HepG2 (cell line): Measurements from ENCODE around the gene BACH2. TPM values are rescaled to one million over a fixed set of nuclear protein-coding genes. Genes with fewer than 3 reads are reported as not detected.

Source experiments
- ATAC-seq: fragments of 200-7000 bp; cut with Tn5 transposase; 3 replicates; pipeline ENCODE4 v1.9.1; 2020; ENCODE audit warnings: mild to moderate bottlenecking, moderate library complexity
- BruUV-seq: library from RNA; stranded (reverse); fragments of 400-500 nt; replicated peaks from 2 replicates; lab custom pipeline; 2021; lab: Mats Ljungman, UMichigan
- CTCF ChIA-PET: fragments of 300-600 bp; formaldehyde crosslinking; extraction: SDS; loops from one replicate; lab custom pipeline; 2021; ENCODE audit warnings: low total read pairs, inconsistent platforms, low intra/inter-chr PET ratio; lab: Yijun Ruan, JAX
- POLR2A ChIA-PET: fragments of 350-600 bp; sonication (Branson Sonifier 250); formaldehyde crosslinking; loops from one replicate; lab custom pipeline; 2020; ENCODE audit warnings: antibody characterized with exemption, inconsistent platforms; lab: Yijun Ruan, JAX
- DNase-seq: peaks from one replicate; pipeline ENCODE4 v3.0.0-alpha.2; 2015; ENCODE audit warnings: low spot score
- FAIRE-seq: peaks from 3 replicates; lab custom pipeline; 2011; peaks lifted over from hg19 to GRCh38; lab: Jason Lieb, UNC
- H2AFZ ChIP-seq: one replicate; pipeline ENCODE4 v1.6.1; 2011; ENCODE audit warnings: low read length, inconsistent platforms
- H3K27ac ChIP-seq: fragments of 300-600 bp; 3 replicates; pipeline ENCODE4 v1.8.0; 2011; ENCODE audit warnings: mixed run types, mild to moderate bottlenecking, mixed read lengths, low read length, inconsistent platforms; ENCODE audit not compliant: insufficient read depth; ENCODE audit errors: extremely low read length
- H3K27me3 ChIP-seq, 2 experiments: fragments of 200-600 bp in 1 of 2; 2 replicates in 1 of 2; 3 replicates in 1 of 2; pipeline versions ENCODE4 v1.6.0 to v1.8.0; 2011; ENCODE audit warnings: low read length in 2 of 2, mild to moderate bottlenecking in 2 of 2, moderate library complexity in 2 of 2, inconsistent platforms in 1 of 2; ENCODE audit not compliant: insufficient read depth in 2 of 2, control insufficient read depth in 1 of 2
- H3K36me3 ChIP-seq, 2 experiments: fragments of 200-600 bp in 1 of 2; replicated peaks in 1 of 2; 2 replicates in 1 of 2; 3 replicates in 1 of 2; pipeline versions ENCODE4 v1.5.1 to v1.8.0; 2011; ENCODE audit warnings: low read length in 2 of 2, inconsistent platforms in 1 of 2; ENCODE audit not compliant: insufficient read depth in 2 of 2, control insufficient read depth in 1 of 2
- H3K4me1 ChIP-seq: 2 replicates; pipeline ENCODE4 v1.5.1; 2012; ENCODE audit warnings: low read length, inconsistent platforms; ENCODE audit not compliant: insufficient read depth
- H3K4me2 ChIP-seq: 2 replicates; pipeline ENCODE4 v1.6.0; 2011; ENCODE audit warnings: low read depth, low read length, inconsistent platforms
- H3K4me3 ChIP-seq, 3 experiments: fragments of 200-600 bp in 1 of 3; sonication (generic), shearing (Covaris generic) in 1 of 3; replicated peaks in 1 of 3; 2 replicates each; pipeline ENCODE4 v1.5.1; 2011 to 2016; ENCODE audit warnings: low read length in 3 of 3, inconsistent platforms in 2 of 3, low read depth in 2 of 3, mild to moderate bottlenecking in 2 of 3, control low read depth in 1 of 3, mixed read lengths in 1 of 3; ENCODE audit not compliant: insufficient read depth in 1 of 3
- H3K79me2 ChIP-seq: one replicate; pipeline ENCODE4 v1.6.1; 2011; ENCODE audit warnings: low read length, inconsistent platforms; ENCODE audit not compliant: insufficient read depth
- H3K9ac ChIP-seq: 2 replicates; pipeline ENCODE4 v1.6.0; 2011; ENCODE audit warnings: mild to moderate bottlenecking, low read depth, low read length, inconsistent platforms; ENCODE audit not compliant: insufficient read depth
- H3K9me3 ChIP-seq: 2 replicates; pipeline ENCODE4 v1.5.1; 2012; ENCODE audit warnings: mild to moderate bottlenecking, low read length
- H4K20me1 ChIP-seq: 2 replicates; pipeline ENCODE4 v1.6.0; 2011; ENCODE audit warnings: inconsistent platforms, mild to moderate bottlenecking, low read length, moderate library complexity; ENCODE audit not compliant: insufficient read depth
- ATF4 ChIP-seq, 2 experiments: fragments of 450-650 bp in 1 of 2; sonication (generic) in 1 of 2; formaldehyde crosslinking; IDR thresholded peaks; 2 replicates each; pipeline versions ENCODE4 v1.5.0 to v1.8.0; 2020 to 2022; ENCODE audit warnings: mild to moderate bottlenecking in 1 of 2, missing genetic modification reagents in 1 of 2
- DDIT3 ChIP-seq: sonication (generic); formaldehyde crosslinking; IDR thresholded peaks from 2 replicates; pipeline ENCODE4 v1.4.0; 2020; ENCODE audit warnings: mild to moderate bottlenecking, missing genetic modification reagents
- ETV5 ChIP-seq: IDR thresholded peaks from 2 replicates; pipeline ENCODE4 v1.6.1; 2018; ENCODE audit warnings: missing biosample characterization, missing genetic modification reagents, inconsistent platforms, borderline replicate concordance
- GRHL1 ChIP-seq: sonication (generic); formaldehyde crosslinking; conservative IDR thresholded peaks from 2 replicates; pipeline ENCODE4 v1.8.0; 2022; ENCODE audit warnings: missing genetic modification reagents
- IKZF5 ChIP-seq: IDR thresholded peaks from 2 replicates; pipeline ENCODE4 v1.6.1; 2018; ENCODE audit warnings: missing genetic modification reagents, mild to moderate bottlenecking, missing compliant biosample characterization
- IRF9 ChIP-seq: sonication (generic); formaldehyde crosslinking; IDR thresholded peaks from 2 replicates; pipeline ENCODE4 v1.8.0; 2022; ENCODE audit warnings: missing genetic modification reagents, mild to moderate bottlenecking, borderline replicate concordance
- MXD1 ChIP-seq: sonication (generic); formaldehyde crosslinking; IDR thresholded peaks from 2 replicates; pipeline ENCODE4 v1.4.0; 2020; ENCODE audit warnings: mild to moderate bottlenecking, missing genetic modification reagents
- MXD4 ChIP-seq: IDR thresholded peaks from 2 replicates; pipeline ENCODE4 v1.6.1; 2016; ENCODE audit warnings: mild to moderate bottlenecking, missing biosample characterization, missing genetic modification reagents
- RXRA ChIP-seq: sonication (generic); formaldehyde crosslinking; IDR thresholded peaks from 2 replicates; pipeline ENCODE4 v1.5.1; 2020; ENCODE audit warnings: missing genetic modification reagents
- TGIF2 ChIP-seq: IDR thresholded peaks from 2 replicates; pipeline ENCODE4 v1.6.1; 2016; ENCODE audit warnings: control low read depth, missing compliant biosample characterization
- TIGD3 ChIP-seq: sonication (generic); formaldehyde crosslinking; IDR thresholded peaks from 2 replicates; pipeline ENCODE4 v1.5.1; 2020; ENCODE audit warnings: mild to moderate bottlenecking, missing genetic modification reagents, borderline replicate concordance
- TRAFD1 ChIP-seq: sonication (generic); formaldehyde crosslinking; IDR thresholded peaks from 2 replicates; pipeline ENCODE4 v1.5.1; 2020; ENCODE audit warnings: missing genetic modification reagents, mild to moderate bottlenecking, borderline replicate concordance
- U2AF1 ChIP-seq: fragments of 200-400 bp; formaldehyde crosslinking; optimal IDR thresholded peaks from 2 replicates; pipeline ENCODE3; 2017; ENCODE audit warnings: mild to moderate bottlenecking, low read depth, low read length
- YEATS2 ChIP-seq: sonication (generic); formaldehyde crosslinking; IDR thresholded peaks from 2 replicates; pipeline ENCODE4 v1.4.0; 2020; ENCODE audit warnings: missing genetic modification reagents, borderline replicate concordance
- ZNF558 ChIP-seq: sonication (generic); formaldehyde crosslinking; IDR thresholded peaks from 2 replicates; pipeline ENCODE4 v1.9.0; 2022; ENCODE audit warnings: mild to moderate bottlenecking, missing genetic modification reagents, borderline replicate concordance
- ZNF644 ChIP-seq: IDR thresholded peaks from 2 replicates; pipeline ENCODE4 v1.6.1; 2016; ENCODE audit warnings: low read depth
- WGBS: methylation state at CpG from one replicate; pipeline ENCODE4 v1.1.6; 2017; ENCODE audit warnings: low lambda C conversion rate; 5-methylcytosine and 5-hydroxymethylcytosine counted together
- in situ Hi-C: cut with HindIII; loops from 2 replicates; pipeline ENCODE4 v1.10.0; 2017; ENCODE audit warnings: low pct_unique_long_range_greater_than_20kb; ENCODE audit not compliant: extremely low pct_ligation_motif_present
- intact Hi-C: fragments of 100-400 bp; cut with micrococcal nuclease; formaldehyde crosslinking; loops from one replicate; pipeline ENCODE4 v1.10.0; 2022; ENCODE audit not compliant: unreplicated experiment
- polyA plus RNA-seq, 8 experiments: library from polyadenylated mRNA; depleted of rRNA in 3 of 8; stranded (reverse) in 7 of 8; unstranded in 1 of 8; fragments of >200 nt; fragmentation: Illumina TruSeq in 4 of 8; extraction: Trizol in 4 of 8; gene quantifications; 2 replicates each; pipeline versions ENCODE4 v1.2.1 to v1.2.3, GENCODE V29; 2011 to 2016; ENCODE audit warnings: low read depth in 4 of 8, missing spikeins in 1 of 8, mixed read lengths in 1 of 8; ENCODE audit not compliant: insufficient read depth in 1 of 8
- total RNA-seq, 5 experiments: library from RNA; depleted of rRNA; stranded (reverse); fragments of >200 nt; fragmentation: Illumina TruSeq; extraction: Trizol; gene quantifications; 2 replicates each; pipeline ENCODE4 v1.2.3, GENCODE V29; 2016; ENCODE audit warnings: low read depth in 1 of 5

Gene BACH2
- total and polyA plus RNA-seq, 2 of the 13 experiments (the other 11 are each of a cell fraction or from before 2014, with no cell fraction given): 0.01 TPM; not detected in 1

- no peaks in the 10 kb centered on the region for H3K4me1 ChIP-seq
- CTCF ChIA-PET: no interaction called here
- H4K20me1 ChIP-seq: no peaks in the 10 kb centered on the region
- no peaks in the 10 kb centered on the region for H3K9me3 ChIP-seq
- H3K27ac ChIP-seq: no peak overlapping the region
- in situ Hi-C loops: no loop called here
- no peak overlapping the region for H3K4me3 ChIP-seq
- no peaks in the 10 kb centered on the region for H3K36me3 ChIP-seq
- TF ChIP-seq TGIF2 (no peak), U2AF1 (no peak), IKZF5 (CRISPR knock-in tag) (no peak), TIGD3 (CRISPR knock-in tag) (no peak), ZNF558 (CRISPR knock-in tag) (no peak), DDIT3 (CRISPR knock-in tag) (no peak), GRHL1 (CRISPR knock-in tag) (no peak), IRF9 (CRISPR knock-in tag) (no peak), ATF4 (CRISPR knock-in tag; IDR thresholded peaks at IDR 0.05) (no peak), MXD1 (CRISPR knock-in tag) (no peak), RXRA (CRISPR knock-in tag) (no peak), TRAFD1 (CRISPR knock-in tag) (no peak), ZNF644 (CRISPR knock-in tag) (no peak), YEATS2 (CRISPR knock-in tag) (no peak), ETV5 (CRISPR knock-in tag) (no peak), MXD4 (CRISPR knock-in tag) (no peak)
- H3K4me2 ChIP-seq: no peak overlapping the region
- no peak overlapping the region for H3K9ac ChIP-seq
- WGBS: 1% methylated on average over 4 of the region's 4 CpGs
- H2AFZ ChIP-seq: no peak overlapping the region
- intact Hi-C loops: no loop called here
- no peaks in the 10 kb centered on the region for H3K79me2 ChIP-seq
- DNase-seq: no peak
- POLR2A ChIA-PET: no interaction called here
- FAIRE-seq: no peak
- no peaks in the 10 kb centered on the region; a peak in 1 of 5 replicates for H3K27me3 ChIP-seq
- BruUV-seq: no TSS peak
- no peak for ATAC-seq
These were observed 14.9 kb upstream of the BACH2 start for GRCh38 chr6:90311569-90311968.
